Activated CD8-positive, alpha-beta T cell treated with anti-CD3 and anti-CD28 coated beads for 36 hours (primary cell): ENCODE results near the gene GALNT7. TPM values are rescaled to one million over a fixed set of nuclear protein-coding genes. Genes with fewer than 3 reads are reported as not detected.

Source experiments
- ATAC-seq: fragments of 200-7000 bp; cut with Tn5 transposase; one replicate; pipeline ENCODE4 v1.10.0; 2021; ENCODE audit warnings: mild to moderate bottlenecking, moderate library complexity
- CTCF ChIA-PET: fragments of 350-600 bp; sonication (Branson Sonifier 250); formaldehyde crosslinking; loops from one replicate; lab custom pipeline; 2021; ENCODE audit warnings: antibody characterized with exemption; lab: Charles Lee
- POLR2A ChIA-PET: fragments of 350-600 bp; sonication (Branson Sonifier 250); formaldehyde crosslinking; loops from one replicate; lab custom pipeline; 2021; ENCODE audit warnings: antibody characterized with exemption; lab: Charles Lee
- DNase-seq: peaks from one replicate; pipeline ENCODE4 v3.0.0-alpha.2; 2020
- H3K27ac Mint-ChIP-seq: one replicate; pipeline ENCODE4 v1.8.0; 2021; ENCODE audit warnings: mild to moderate bottlenecking, mixed read lengths
- H3K27me3 Mint-ChIP-seq: one replicate; pipeline ENCODE4 v1.8.0; 2021; ENCODE audit warnings: mixed read lengths
- H3K36me3 Mint-ChIP-seq: one replicate; pipeline ENCODE4 v1.8.0; 2021; ENCODE audit warnings: low read depth, mixed read lengths
- H3K4me1 Mint-ChIP-seq: one replicate; pipeline ENCODE4 v1.8.0; 2021; ENCODE audit warnings: low read depth, mixed read lengths
- H3K4me3 Mint-ChIP-seq: one replicate; pipeline ENCODE4 v1.8.0; 2021; ENCODE audit warnings: mild to moderate bottlenecking, moderate library complexity, mixed read lengths
- H3K9me3 Mint-ChIP-seq: one replicate; pipeline ENCODE4 v1.8.0; 2021; ENCODE audit warnings: mixed read lengths
- intact Hi-C: fragments of 100-400 bp; cut with micrococcal nuclease; formaldehyde crosslinking; loops from one replicate; pipeline ENCODE4 v1.10.0; 2022
- total RNA-seq, 2 experiments: library from RNA; stranded (reverse); gene quantifications; one replicate each; pipeline ENCODE4 v1.2.3, GENCODE V29; 2021
- TF ChIP-seq, protein P1 (sequence below): fragments of 200-600 bp; IDR thresholded peaks from one replicate; pipeline ENCODE4 v1.8.0; 2022; ENCODE audit warnings: antibody characterized with exemption, mild to moderate bottlenecking

GALNT7 gene
- total RNA-seq, 2 experiments from 2014 or later: 10.2 to 10.4 TPM

GRCh38 chr4:173243321-173243720 lies 74.7 kb downstream of the GALNT7 start:
- TF ChIP-seq, protein P1, sequence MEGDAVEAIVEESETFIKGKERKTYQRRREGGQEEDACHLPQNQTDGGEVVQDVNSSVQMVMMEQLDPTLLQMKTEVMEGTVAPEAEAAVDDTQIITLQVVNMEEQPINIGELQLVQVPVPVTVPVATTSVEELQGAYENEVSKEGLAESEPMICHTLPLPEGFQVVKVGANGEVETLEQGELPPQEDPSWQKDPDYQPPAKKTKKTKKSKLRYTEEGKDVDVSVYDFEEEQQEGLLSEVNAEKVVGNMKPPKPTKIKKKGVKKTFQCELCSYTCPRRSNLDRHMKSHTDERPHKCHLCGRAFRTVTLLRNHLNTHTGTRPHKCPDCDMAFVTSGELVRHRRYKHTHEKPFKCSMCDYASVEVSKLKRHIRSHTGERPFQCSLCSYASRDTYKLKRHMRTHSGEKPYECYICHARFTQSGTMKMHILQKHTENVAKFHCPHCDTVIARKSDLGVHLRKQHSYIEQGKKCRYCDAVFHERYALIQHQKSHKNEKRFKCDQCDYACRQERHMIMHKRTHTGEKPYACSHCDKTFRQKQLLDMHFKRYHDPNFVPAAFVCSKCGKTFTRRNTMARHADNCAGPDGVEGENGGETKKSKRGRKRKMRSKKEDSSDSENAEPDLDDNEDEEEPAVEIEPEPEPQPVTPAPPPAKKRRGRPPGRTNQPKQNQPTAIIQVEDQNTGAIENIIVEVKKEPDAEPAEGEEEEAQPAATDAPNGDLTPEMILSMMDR: no peak
- Mint-ChIP-seq H3K36me3 (peaks cover 3% of the 10 kb centered on the region), H3K27ac (no peak overlapping the region), H3K9me3 (no peaks in the 10 kb centered on the region), H3K27me3 (no peaks in the 10 kb centered on the region), H3K4me1 (peaks cover 28% of the 10 kb centered on the region), H3K4me3 (no peak overlapping the region)
- CTCF ChIA-PET: interaction anchor here (1.0 to 1.3 kb wide), 2 partner anchors 59 to 72 kb away, joined by 3 to 4 read pairs; no protein-coding TSS in a partner anchor
- no peak for ATAC-seq
- DNase-seq: no peak
- intact Hi-C loops: no loop called here
- POLR2A ChIA-PET: no interaction called here

DNA sequence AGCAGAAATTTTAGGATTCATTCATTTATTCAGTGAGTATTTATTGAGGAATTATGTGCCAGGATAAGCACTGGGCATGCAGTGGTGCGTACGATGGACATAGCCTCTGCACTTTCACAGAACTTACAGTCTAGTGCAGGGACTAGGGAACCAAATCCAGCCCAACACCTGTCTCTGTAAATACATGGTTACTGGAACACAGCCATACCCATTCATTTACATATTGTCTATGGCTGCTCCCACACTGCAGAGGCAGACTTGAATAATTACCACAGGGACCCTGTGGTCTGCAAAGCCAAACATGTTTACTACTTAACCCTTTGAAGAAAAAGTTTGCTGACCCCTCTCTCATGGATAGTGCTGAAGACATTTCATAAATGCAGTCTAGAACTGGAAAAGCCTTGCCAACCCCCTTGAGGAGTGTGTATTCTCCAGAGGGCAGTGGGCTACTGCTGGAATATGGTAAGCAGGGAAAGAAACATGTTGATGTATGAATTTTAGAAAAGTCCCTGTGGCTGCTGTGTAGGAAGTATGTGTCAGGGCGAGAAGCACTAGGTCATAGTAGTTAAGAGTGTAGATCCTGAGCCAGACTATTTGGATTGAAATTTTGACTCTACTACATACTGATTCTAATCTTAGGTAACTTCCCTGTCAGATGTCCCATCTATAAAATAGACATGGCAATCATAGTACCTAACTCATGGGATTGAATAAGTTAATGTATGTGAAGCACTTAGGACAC lies 75.5 kb downstream of the GALNT7 start:
- peaks cover 3% of the 10 kb centered on the region for H3K36me3 Mint-ChIP-seq
- TF ChIP-seq, protein P1: no peak
- no peaks in the 10 kb centered on the region for H3K9me3 Mint-ChIP-seq
- peaks cover 28% of the 10 kb centered on the region for H3K4me1 Mint-ChIP-seq
- no peak for ATAC-seq
- ChIA-PET CTCF (no interaction called here), POLR2A (no interaction called here)
- DNase-seq: no peak
- no peaks in the 10 kb centered on the region for H3K27me3 Mint-ChIP-seq
- no peak overlapping the region for H3K4me3 Mint-ChIP-seq
- intact Hi-C loops: no loop called here
- H3K27ac Mint-ChIP-seq: no peak overlapping the region

DNA sequence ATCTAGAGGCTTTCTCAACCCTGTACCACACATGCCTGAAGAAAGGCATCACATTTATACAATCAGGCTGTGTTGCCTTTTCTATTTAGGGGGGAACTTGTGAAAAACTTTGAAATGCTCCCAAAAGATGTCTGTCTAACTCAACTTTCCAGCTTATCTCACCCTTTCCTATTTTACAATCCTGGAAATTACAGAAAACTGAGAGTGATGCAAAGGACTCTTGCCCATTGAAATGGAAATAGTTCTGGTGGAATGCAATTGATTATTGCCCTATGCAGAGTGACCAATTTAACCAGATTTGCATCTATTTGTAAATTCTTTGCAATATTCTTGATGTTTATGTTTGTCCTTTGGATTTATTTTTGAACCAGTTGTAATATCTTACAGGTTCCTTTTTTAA lies 77.3 kb downstream of the GALNT7 start:
- H3K9me3 Mint-ChIP-seq: no peaks in the 10 kb centered on the region
- ATAC-seq (no peak), DNase-seq (no peak)
- TF ChIP-seq, protein P1: no peak
- peaks cover 3% of the 10 kb centered on the region for H3K36me3 Mint-ChIP-seq
- intact Hi-C loops: no loop called here
- H3K27ac Mint-ChIP-seq: no peak overlapping the region
- POLR2A ChIA-PET: no interaction called here
- H3K4me1 Mint-ChIP-seq: peaks cover 28% of the 10 kb centered on the region
- no peak overlapping the region for H3K4me3 Mint-ChIP-seq
- CTCF ChIA-PET: interaction anchor here (1.0 kb wide), 1 partner anchor 23 kb away, joined by 5 read pairs; no protein-coding TSS in a partner anchor
- H3K27me3 Mint-ChIP-seq: no peaks in the 10 kb centered on the region

DNA sequence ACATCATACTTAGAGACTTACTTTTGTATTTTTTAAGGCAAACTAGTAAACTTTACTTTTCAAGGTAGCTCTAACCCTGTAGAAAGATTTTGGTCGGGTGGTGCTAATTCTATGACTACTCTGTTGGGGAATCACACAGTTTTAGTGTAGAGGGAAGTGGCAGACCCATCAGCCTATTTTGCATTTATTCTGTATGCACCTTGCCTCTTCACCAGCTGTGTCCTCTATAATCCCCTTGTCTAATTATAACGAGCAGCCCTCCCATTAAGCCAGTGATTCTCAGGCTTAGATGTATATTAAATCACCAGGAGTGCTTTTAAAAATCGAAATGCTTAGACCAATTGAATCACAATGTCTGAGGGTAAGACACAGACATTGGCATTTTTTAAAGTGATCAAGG lies 78.1 kb downstream of the GALNT7 start:
- Mint-ChIP-seq H3K4me1 (peaks cover 28% of the 10 kb centered on the region), H3K27me3 (no peaks in the 10 kb centered on the region), H3K36me3 (peaks cover 3% of the 10 kb centered on the region), H3K4me3 (no peak overlapping the region), H3K27ac (no peak overlapping the region), H3K9me3 (no peaks in the 10 kb centered on the region)
- TF ChIP-seq, protein P1: no peak
- ATAC-seq: no peak
- DNase-seq: no peak
- intact Hi-C loops: no loop called here
- ChIA-PET POLR2A (no interaction called here), CTCF (interaction anchor here (1.0 kb wide), 2 partner anchors 23 to 55 kb away, joined by 3 to 5 read pairs; no protein-coding TSS in a partner anchor)

- peaks cover 3% of the 10 kb centered on the region for H3K36me3 Mint-ChIP-seq
- no peaks in the 10 kb centered on the region for H3K27me3 Mint-ChIP-seq
- POLR2A ChIA-PET: no interaction called here
These were observed 78.7 kb downstream of the GALNT7 start for GRCh38 chr4:173247321-173247720.

More at GRCh38 chr4:173247321-173247720, 78.7 kb downstream of the GALNT7 start:
- ATAC-seq (no peak), DNase-seq (no peak)
- no peak overlapping the region for H3K4me3 Mint-ChIP-seq
- intact Hi-C loops: no loop called here
- TF ChIP-seq, protein P1: no peak
- no peak overlapping the region for H3K27ac Mint-ChIP-seq
- H3K9me3 Mint-ChIP-seq: no peaks in the 10 kb centered on the region
- H3K4me1 Mint-ChIP-seq: peaks cover 26% of the 10 kb centered on the region
- CTCF ChIA-PET: interaction anchor here (1.0 kb wide), 2 partner anchors 54 kb away, joined by 3 read pairs; no protein-coding TSS in a partner anchor
